KBM-7 (cell line): ENCODE results near the gene CNTNAP4.

Experiments used
- DNase-seq: peaks from one replicate; pipeline ENCODE4 v3.0.0-alpha.2; 2015
- in situ Hi-C: fragments of 300-500 bp; cut with MboI; formaldehyde crosslinking; loops from 2 replicates; pipeline ENCODE4 v1.14.3; 2020; ENCODE audit warnings: low sequenced_read_pairs, low pct_unique_long_range_greater_than_20kb, mixed read lengths

The CNTNAP4 gene

GRCh38 chr16:76466871-76467270 lies 189.7 kb downstream of the CNTNAP4 start:
- no peak for DNase-seq
- in situ Hi-C loops, result no loop called here

DNA sequence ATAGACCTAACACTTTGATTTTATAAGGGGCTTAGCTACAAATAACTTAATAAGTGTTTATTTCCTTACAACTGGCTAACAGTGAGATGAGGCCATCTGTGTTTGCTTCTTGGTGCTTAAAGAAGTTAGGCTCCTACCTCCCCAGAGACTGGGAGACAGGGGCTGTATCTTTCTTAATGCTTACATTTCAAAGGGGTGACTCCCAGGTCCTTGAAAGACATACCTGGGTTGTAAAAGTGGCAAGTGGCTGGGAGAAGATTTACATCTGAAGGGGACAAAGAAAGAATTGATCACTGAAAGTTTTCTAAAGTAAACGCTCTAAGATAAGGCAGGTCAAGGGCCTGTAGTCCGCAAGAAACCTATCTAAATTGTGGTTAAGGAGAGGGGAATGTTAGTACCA lies 196.8 kb downstream of the CNTNAP4 start:
- DNase-seq, result no peak

GRCh38 chr16:76478105-76478504 lies 200.9 kb downstream of the CNTNAP4 start:
- in situ Hi-C loops, result no loop called here
- no peak for DNase-seq

More for the DNA sequence above, 196.8 kb downstream of the CNTNAP4 start:
- in situ Hi-C loops, result no loop called here

GRCh38 chr16:76483307-76483909 lies 206.2 kb downstream of the CNTNAP4 start:
- in situ Hi-C loops, result no loop called here
- DNase-seq, result no peak

- in situ Hi-C loops, result no loop called here
- no peak for DNase-seq
Measured at GRCh38 chr16:76484020-76484419, 206.8 kb downstream of the CNTNAP4 start.

GRCh38 chr16:76486740-76487139 lies 209.5 kb downstream of the CNTNAP4 start:
- in situ Hi-C loops, result no loop called here
- DNase-seq, result no peak

DNA sequence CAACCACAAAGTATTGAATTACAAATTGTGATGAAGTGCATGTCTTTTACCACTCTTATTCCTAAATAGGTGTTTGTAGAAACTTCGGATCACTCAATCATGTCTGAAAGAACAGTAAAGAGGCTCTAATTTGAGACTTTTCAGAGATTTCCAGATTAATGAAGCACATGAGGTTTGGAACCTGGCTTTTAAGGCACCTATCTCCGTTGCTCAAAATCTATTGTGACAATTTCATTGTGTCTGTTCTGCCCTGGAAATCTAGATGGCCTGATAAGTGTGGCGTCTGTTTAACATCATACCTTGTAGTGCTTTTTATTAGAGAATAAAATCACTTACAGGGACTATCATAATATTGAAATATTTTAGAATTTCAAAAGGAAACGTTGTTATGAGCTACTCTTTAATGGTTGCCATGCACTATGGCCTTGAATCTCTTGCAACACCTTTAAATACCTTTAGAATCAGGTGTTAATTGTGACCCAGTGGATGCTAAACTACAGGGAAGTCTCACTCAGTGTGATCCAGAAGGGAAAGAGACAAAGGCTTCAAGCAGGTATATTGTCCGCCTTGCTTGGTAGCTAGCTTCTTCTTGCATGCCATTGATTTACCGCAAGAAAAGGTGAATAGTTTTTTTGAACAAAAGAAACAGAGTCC lies 210.3 kb downstream of the CNTNAP4 start:
- DNase-seq, result no peak
- in situ Hi-C loops, result no loop called here

DNA sequence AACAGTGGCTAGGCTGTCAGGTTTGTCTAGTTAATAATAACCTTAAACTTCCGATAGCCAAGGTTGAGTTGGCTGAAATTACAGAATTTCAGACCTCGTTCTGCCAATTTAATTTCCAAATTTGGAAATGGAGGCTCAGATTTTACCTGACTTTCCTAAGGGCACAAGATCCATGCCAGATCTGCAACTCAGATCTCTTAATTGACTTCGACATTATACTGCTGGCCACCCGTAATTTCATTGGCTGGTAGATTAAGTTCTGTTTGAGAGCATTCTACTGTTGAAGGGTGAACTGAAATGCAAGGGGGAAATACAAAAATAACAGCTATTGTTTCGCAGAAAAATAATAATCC lies 210.8 kb downstream of the CNTNAP4 start:
- in situ Hi-C loops, result no loop called here
- no peak for DNase-seq

GRCh38 chr16:76490036-76490639 lies 212.9 kb downstream of the CNTNAP4 start:
- no peak for DNase-seq
- in situ Hi-C loops, result no loop called here

GRCh38 chr16:76500006-76500405 lies 222.8 kb downstream of the CNTNAP4 start:
- in situ Hi-C loops, result no loop called here
- DNase-seq, result no peak

DNA sequence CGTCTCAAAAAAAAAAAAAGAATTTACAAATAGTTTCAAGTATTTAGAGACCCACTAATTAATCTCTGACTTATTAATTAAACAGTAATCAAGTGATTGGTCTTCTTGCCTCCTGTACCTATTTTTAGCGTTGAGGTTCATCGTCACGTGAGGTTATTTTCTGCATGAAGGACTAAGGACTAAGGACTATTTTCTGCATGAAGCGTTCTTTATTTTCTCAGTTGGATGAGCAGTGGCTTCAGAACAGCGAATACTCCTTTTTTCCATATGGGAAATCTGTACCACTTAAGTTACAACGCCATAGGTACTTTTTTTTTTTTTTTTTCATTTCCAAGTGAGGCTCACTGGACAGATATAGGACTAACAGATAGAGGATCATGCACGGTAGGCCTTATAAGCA lies 224.9 kb downstream of the CNTNAP4 start:
- DNase-seq, result no peak
- in situ Hi-C loops, result no loop called here

DNA sequence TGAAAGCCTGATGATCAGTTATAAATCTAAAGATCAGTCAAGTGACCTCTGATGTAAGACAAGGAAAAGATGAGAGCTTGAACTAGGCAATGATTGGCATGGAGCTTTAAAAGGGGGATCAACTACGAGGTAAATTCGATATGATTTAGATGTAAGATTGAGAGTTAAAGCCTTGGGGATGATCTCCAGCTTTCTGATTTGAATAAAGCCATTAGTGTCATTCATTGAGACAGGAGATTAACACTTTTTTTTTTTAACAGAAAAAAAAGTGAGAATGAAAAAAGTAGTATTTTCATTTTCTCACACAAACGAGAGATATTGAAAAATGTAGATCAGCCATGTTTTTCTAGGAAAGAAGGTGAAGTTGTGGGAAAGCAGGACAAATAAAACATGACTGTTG lies 225.4 kb downstream of the CNTNAP4 start:
- DNase-seq, result no peak
- in situ Hi-C loops, result no loop called here

DNA sequence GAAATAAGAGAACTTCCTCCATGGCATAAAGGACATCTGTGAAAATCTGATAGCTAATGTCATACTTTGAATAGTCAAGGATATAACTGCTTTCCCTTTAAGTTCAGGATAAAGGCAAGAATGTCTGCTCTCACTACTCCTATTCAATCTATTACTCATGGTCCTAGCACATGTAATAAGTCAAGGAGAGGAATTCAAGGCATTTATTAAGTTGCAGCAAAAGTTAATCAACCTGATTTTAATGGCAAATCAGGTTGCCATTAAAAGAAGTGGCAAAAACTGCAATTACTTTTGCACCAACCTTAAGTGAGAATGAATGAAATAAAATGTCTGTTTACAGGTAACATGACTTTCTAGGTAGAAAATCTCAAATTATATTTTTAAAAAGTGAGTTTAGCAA lies 225.9 kb downstream of the CNTNAP4 start:
- DNase-seq, result no peak
- in situ Hi-C loops, result no loop called here

GRCh38 chr16:76511203-76511602 lies 234.0 kb downstream of the CNTNAP4 start:
- in situ Hi-C loops, result no loop called here
- DNase-seq, result no peak

DNA sequence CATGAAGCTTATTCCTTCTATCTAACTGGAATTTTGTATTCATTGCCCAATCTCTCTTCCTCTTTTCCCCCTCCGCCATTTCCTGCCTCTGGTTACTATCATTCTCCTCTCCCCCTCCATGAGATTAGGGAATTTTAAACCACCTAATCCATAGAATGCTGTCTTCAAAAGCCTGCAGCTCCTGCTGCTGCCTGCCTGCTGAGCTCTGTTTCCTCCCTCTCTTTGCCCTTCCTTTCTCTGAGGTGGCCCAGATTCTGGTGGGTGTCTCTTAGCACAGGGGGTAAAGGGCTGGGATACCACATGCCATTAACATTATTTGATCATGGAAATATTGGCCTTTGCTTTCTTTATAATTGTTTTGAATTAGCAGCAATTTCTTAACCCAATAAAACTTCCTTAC lies 241.6 kb downstream of the CNTNAP4 start:
- no peak for DNase-seq
- in situ Hi-C loops, result no loop called here

GRCh38 chr16:76524356-76524755 lies 247.2 kb downstream of the CNTNAP4 start:
- DNase-seq, result no peak
- in situ Hi-C loops, result no loop called here

- no peak for DNase-seq
- in situ Hi-C loops, result no loop called here
Measured at GRCh38 chr16:76524769-76525168, 247.6 kb downstream of the CNTNAP4 start.

DNA sequence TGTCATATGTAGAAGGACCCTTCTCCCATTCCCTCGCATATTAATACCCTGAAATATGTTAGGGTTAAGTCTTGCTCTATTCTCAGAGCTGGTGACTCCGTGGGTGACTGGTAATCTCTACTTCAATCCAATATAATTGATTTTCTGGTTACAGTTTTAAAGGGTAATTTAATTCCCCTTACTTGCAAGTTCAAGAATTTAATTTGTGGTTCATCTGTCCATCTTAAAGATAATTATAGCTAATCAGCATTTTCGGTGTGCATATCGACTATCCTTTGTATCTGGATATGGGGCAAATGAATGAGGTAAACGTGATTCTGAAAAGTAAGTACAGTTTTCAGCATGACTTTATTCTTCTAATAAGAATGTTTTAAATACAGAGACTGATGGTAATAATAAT lies 250.0 kb downstream of the CNTNAP4 start:
- DNase-seq, result no peak
- in situ Hi-C loops, result no loop called here

DNA sequence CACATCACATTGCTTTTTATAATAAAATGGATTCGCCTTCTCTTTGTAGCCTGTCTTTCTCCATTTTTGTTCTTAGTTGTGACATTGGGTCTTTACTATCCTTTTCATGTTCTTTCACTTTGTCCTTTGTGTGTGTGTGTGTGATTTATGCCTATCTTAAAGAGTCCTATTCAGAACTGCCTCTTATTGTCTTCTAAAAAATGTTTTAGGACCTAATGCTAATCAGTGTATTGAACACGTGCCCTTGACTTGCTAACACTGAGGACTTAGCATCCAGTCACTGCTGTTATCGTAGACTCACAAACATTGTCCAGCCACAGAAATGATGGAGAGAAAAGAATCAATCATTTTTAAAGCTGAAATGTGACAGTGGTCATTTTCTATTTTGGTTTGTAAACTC lies 251.9 kb downstream of the CNTNAP4 start:
- in situ Hi-C loops, result no loop called here

GRCh38 chr16:76531236-76531635 lies 254.0 kb downstream of the CNTNAP4 start:
- in situ Hi-C loops, result no loop called here
- no peak for DNase-seq

More for the DNA sequence above, 251.9 kb downstream of the CNTNAP4 start:
- no peak for DNase-seq
